ENCODE measurements around the gene FLCN. TPM values are rescaled to one million over a fixed set of nuclear protein-coding genes. Genes with fewer than 3 reads are reported as not detected.
"Not testable (repeated sequence)": the region's sequence is repeated elsewhere in the genome, so short reads cannot be mapped to it uniquely, and the experiment has no call there.

FLCN gene
- total RNA-seq, 1 donor from 2014 or later = 57.2 TPM

DNA sequence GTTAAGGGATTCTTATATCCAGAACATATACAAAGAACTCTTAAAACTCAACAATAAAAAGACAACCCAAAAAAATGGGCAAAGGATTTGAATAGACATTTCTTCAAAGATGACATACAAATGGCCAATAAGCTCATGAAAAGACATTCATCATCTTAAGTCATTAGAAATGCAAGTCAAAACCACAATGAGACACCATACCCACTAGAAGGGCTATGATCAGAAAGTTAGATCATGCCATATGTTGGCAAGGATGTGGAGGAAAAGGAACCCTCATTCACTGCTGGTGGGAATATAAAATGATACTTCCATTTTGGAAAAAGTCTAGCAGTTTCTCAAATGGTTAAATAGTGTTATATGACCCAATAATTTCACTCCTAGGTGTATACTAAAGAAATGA, 40.2 kb downstream of the FLCN start:
- H3K9me3 Mint-ChIP-seq = no peaks in the 10 kb centered on the region
- DNase-seq (ENCODE audit: low spot score in 2 of 2, unreplicated experiment in 2 of 2) = no peak
- TF ChIP-seq, protein P1, sequence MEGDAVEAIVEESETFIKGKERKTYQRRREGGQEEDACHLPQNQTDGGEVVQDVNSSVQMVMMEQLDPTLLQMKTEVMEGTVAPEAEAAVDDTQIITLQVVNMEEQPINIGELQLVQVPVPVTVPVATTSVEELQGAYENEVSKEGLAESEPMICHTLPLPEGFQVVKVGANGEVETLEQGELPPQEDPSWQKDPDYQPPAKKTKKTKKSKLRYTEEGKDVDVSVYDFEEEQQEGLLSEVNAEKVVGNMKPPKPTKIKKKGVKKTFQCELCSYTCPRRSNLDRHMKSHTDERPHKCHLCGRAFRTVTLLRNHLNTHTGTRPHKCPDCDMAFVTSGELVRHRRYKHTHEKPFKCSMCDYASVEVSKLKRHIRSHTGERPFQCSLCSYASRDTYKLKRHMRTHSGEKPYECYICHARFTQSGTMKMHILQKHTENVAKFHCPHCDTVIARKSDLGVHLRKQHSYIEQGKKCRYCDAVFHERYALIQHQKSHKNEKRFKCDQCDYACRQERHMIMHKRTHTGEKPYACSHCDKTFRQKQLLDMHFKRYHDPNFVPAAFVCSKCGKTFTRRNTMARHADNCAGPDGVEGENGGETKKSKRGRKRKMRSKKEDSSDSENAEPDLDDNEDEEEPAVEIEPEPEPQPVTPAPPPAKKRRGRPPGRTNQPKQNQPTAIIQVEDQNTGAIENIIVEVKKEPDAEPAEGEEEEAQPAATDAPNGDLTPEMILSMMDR (IDR thresholded peaks at IDR 0.05; ENCODE audit: unreplicated experiment) = no peak
- no peak overlapping the region for H3K27ac Mint-ChIP-seq
- no peaks in the 10 kb centered on the region for H3K27me3 Mint-ChIP-seq (ENCODE audit: low read depth)
- no peaks in the 10 kb centered on the region for H3K36me3 Mint-ChIP-seq
- H3K4me1 Mint-ChIP-seq = peaks cover 22% of the 10 kb centered on the region
- H3K4me3 Mint-ChIP-seq = no peak overlapping the region

DNA sequence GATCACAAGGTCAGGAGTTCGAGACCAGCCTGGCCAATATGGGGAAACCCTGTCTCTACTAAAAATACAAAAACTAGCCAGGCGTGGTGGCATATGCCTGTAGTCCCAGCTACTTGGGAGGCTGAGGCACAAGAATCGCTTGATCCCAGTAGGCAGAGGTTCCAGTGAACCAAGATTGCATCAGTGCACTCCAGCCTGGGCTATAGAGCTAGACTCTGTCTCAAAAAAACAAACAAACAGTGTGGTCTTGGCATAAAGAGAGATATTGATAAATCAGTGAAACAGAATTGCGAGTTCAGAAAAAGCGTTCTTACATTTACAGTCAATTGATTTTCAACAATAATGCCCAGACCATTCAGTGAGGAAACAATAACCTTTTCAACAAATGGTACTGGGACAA, 41.5 kb downstream of the FLCN start:
- DNase-seq (ENCODE audit: low spot score in 2 of 2, unreplicated experiment in 2 of 2); H3K9me3 Mint-ChIP-seq; H3K27ac Mint-ChIP-seq; H3K27me3 Mint-ChIP-seq (ENCODE audit: low read depth); H3K36me3 Mint-ChIP-seq; H3K4me3 Mint-ChIP-seq: not testable (repeated sequence)
- peaks cover 12% of the 10 kb centered on the region for H3K4me1 Mint-ChIP-seq

DNA sequence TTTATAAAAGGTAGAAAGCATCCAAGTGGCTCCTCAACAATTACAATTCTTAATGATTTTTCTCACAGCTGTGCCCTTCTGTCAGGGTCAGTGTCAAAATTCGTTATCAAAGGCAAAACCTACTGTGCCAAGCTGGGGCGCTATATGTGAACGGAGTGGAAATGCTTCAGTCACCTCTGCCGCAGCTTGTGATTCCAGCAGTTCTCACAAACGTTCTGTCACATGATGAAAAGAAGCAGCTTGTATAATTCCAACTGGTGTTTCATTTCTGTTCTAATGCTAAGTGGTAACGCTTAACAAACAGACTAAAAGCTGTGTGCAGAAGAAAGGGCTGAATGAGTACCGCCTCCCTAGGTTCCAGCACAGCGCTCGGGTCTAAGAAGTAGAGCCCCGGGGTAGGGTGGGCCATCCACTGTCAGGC, 45.0 kb downstream of the FLCN start:
- no peak for DNase-seq (ENCODE audit: low spot score in 2 of 2, unreplicated experiment in 2 of 2)

GRCh38 chr17:17191346-17191792, 45.6 kb downstream of the FLCN start:
- no peak overlapping the region for H3K27ac Mint-ChIP-seq

More for the DNA sequence above, 45.0 kb downstream of the FLCN start:
- H3K4me3 Mint-ChIP-seq = no peak overlapping the region
- peaks cover 24% of the 10 kb centered on the region for H3K4me1 Mint-ChIP-seq
- H3K36me3 Mint-ChIP-seq = peaks cover 5% of the 10 kb centered on the region
- H3K9me3 Mint-ChIP-seq = no peaks in the 10 kb centered on the region
- TF ChIP-seq, protein P1 (IDR thresholded peaks at IDR 0.05; ENCODE audit: unreplicated experiment) = no peak
- no peaks in the 10 kb centered on the region for H3K27me3 Mint-ChIP-seq (ENCODE audit: low read depth)
- no peak overlapping the region for H3K27ac Mint-ChIP-seq

GRCh38 chr17:17190188-17190587, 46.8 kb downstream of the FLCN start:
- no peak for DNase-seq (ENCODE audit: low spot score in 2 of 2, unreplicated experiment in 2 of 2)
- Mint-ChIP-seq H3K4me1 (peaks cover 42% of the 10 kb centered on the region), H3K4me3 (no peak overlapping the region), H3K27ac (no peak overlapping the region), H3K27me3 (ENCODE audit: low read depth) (no peaks in the 10 kb centered on the region), H3K36me3 (peaks cover 7% of the 10 kb centered on the region), H3K9me3 (no peaks in the 10 kb centered on the region)
- TF ChIP-seq, protein P1 (IDR thresholded peaks at IDR 0.05; ENCODE audit: unreplicated experiment) = no peak

More at GRCh38 chr17:17191346-17191792, 45.6 kb downstream of the FLCN start:
- H3K9me3 Mint-ChIP-seq = no peaks in the 10 kb centered on the region
- TF ChIP-seq, protein P1 (IDR thresholded peaks at IDR 0.05; ENCODE audit: unreplicated experiment) = no peak
- peaks cover 30% of the 10 kb centered on the region for H3K4me1 Mint-ChIP-seq
- H3K4me3 Mint-ChIP-seq = no peak overlapping the region
- no peak for DNase-seq (ENCODE audit: low spot score in 2 of 2, unreplicated experiment in 2 of 2)
- H3K36me3 Mint-ChIP-seq = peaks cover 5% of the 10 kb centered on the region
- H3K27me3 Mint-ChIP-seq (ENCODE audit: low read depth) = no peaks in the 10 kb centered on the region

DNA sequence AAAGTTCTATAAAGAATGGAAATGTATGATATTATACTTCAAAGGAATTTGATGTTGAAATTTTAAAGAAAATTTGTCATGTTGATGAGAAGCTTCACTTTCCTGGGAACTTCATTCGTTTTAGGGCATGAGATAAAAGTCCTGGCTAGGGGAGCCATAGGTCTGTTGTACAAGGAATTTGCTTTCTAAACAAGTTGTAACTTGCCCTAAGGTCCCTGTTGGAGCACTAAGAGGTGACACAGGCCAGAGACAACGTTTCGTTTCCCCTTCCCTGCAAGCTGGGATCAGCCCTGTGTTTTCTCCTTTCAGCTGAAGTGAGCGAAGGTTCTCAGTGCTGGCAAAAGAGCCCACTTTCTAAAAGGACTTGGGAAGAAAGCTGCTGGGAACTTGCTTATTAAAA, 47.4 kb downstream of the FLCN start:
- H3K27me3 Mint-ChIP-seq (ENCODE audit: low read depth) = no peaks in the 10 kb centered on the region
- no peak for DNase-seq (ENCODE audit: low spot score in 2 of 2, unreplicated experiment in 2 of 2)

More for the DNA sequence above, 47.4 kb downstream of the FLCN start:
- TF ChIP-seq, protein P1 (IDR thresholded peaks at IDR 0.05; ENCODE audit: unreplicated experiment) = no peak
- Mint-ChIP-seq H3K9me3 (no peaks in the 10 kb centered on the region), H3K36me3 (peaks cover 8% of the 10 kb centered on the region), H3K27ac (peak overlapping the region; percentile 53), H3K4me3 (no peak overlapping the region), H3K4me1 (peaks cover 45% of the 10 kb centered on the region)
